ENCODE data around the gene GLIPR1. TPM values are rescaled to one million over a fixed set of nuclear protein-coding genes. Genes with fewer than 3 reads are reported as not detected.
A peak's percentile ranks its signal among the peaks of the same experiment; 100 is the strongest.
"Not testable (repeated sequence)": the region's sequence is repeated elsewhere in the genome, so short reads cannot be mapped to it uniquely, and the experiment has no call there.

Gene GLIPR1
- total and polyA plus RNA-seq, 2 donors (not counting 3 experiments of a cell fraction or from before 2014, with no cell fraction given), result 98.8 to 108 TPM

- H2AFZ ChIP-seq (ENCODE audit: low read depth, low read length), result peak within 1 kb of the TSS; percentile 79
- H3K4me2 ChIP-seq (ENCODE audit: insufficient read depth, low read length), result peak within 1 kb of the TSS; percentile 94
- H3K79me2 ChIP-seq (ENCODE audit: control insufficient read depth, insufficient read depth, low read length), result peaks cover 42% of the 10 kb centered on the region
- peaks cover 0 to 3% of the 10 kb centered on the region in 2 experiments for H3K36me3 ChIP-seq (ENCODE audit: control insufficient read depth in 2 of 2, extremely low read depth in 1 of 2, insufficient read depth in 2 of 2, low read length in 2 of 2)
- H3K9ac ChIP-seq (replicated peaks; ENCODE audit: extremely low read depth, insufficient read depth, low read length), result peak within 1 kb of the TSS; percentile 98
- no peaks in the 10 kb centered on the region for H3K9me1 ChIP-seq (replicated peaks; ENCODE audit: control insufficient read depth, extremely low read depth, insufficient read depth, low read length)
- intact Hi-C loops (cut with micrococcal nuclease), result loop anchor here (1.0 to 5.0 kb wide), 6 partner anchors 23 to 1048 kb away; partner anchors contain the start of genes BBS10, GLIPR1L2, OSBPL8 and PHLDA1
- no TSS peak for BruUV-seq (replicated peaks)
- no peaks in the 10 kb centered on the region for H3K9me3 ChIP-seq (replicated peaks; ENCODE audit: control insufficient read depth, insufficient read depth, low read length)
- ChIA-PET POLR2A (interaction anchor here (1.0 kb wide), 1 partner anchor 520 kb away, joined by 3 read pairs; the partner anchor contains the start of gene PHLDA1), CTCF (interaction anchor here (0.8 to 2.6 kb wide), 8 partner anchors 14 to 1075 kb away, joined by 3 to 7 read pairs (median 4); partner anchors contain the start of gene GLIPR1L2)
- H3K27me3 ChIP-seq (ENCODE audit: control insufficient read depth in 2 of 2, insufficient read depth in 2 of 2, low read length in 2 of 2), result no peaks in the 10 kb centered on the region
- FAIRE-seq (peak; percentile 93), DNase-seq (ENCODE audit: low read depth, low spot score) (peak; percentile 99)
- peak within 1 kb of the TSS; percentile 91 to 98 (median 93) for H3K4me3 ChIP-seq (replicated peaks in 1 of 3; ENCODE audit: insufficient read depth in 1 of 3, low read depth in 1 of 3, low read length in 3 of 3)
- peaks cover 12% of the 10 kb centered on the region for H3K4me1 ChIP-seq (ENCODE audit: control insufficient read depth, extremely low read depth, insufficient read depth, low read length)
- dilution Hi-C loops (cut with MboI; ENCODE audit: extremely low pct_ligation_motif_present, low sequenced_read_pairs), result loop anchor here (25.0 kb wide), 1 partner anchor 526 kb away; the partner anchor contains the start of gene PHLDA1
- TF ChIP-seq POLR2A (IDR thresholded peaks at IDR 0.05; ENCODE audit: low read depth, low read length) (peak; percentile 66), POLR2AphosphoS5 (IDR thresholded peaks at IDR 0.05; ENCODE audit: insufficient read depth, low read depth, low read length) (peak; percentile 69), MAX (IDR thresholded peaks at IDR 0.05; ENCODE audit: insufficient read depth, insufficient read length) (peak; percentile 5), MYC (IDR thresholded peaks at IDR 0.05; ENCODE audit: low read depth, low read length) (no peak)
- H3K27ac ChIP-seq (ENCODE audit: insufficient read depth, low read depth, low read length), result peak within 1 kb of the TSS; percentile 91
- H4K20me1 ChIP-seq (replicated peaks; ENCODE audit: control insufficient read depth, extremely low read depth, insufficient read depth, low read length), result no peaks in the 10 kb centered on the region
Measured at GRCh38 chr12:75511116-75512048, 30.8 kb downstream of the GLIPR1 start, which contains the start of gene KRR1. Gene KRR1 (minus strand): TSS chr12:75511609. CDS start chr12:75511597, 12 bp downstream.

GRCh38 chr12:75521224-75521623 lies 40.7 kb downstream of the GLIPR1 start:
- H2AFZ ChIP-seq (ENCODE audit: low read depth, low read length); FAIRE-seq; H3K4me2 ChIP-seq (ENCODE audit: insufficient read depth, low read length); H4K20me1 ChIP-seq (replicated peaks; ENCODE audit: control insufficient read depth, extremely low read depth, insufficient read depth, low read length); H3K9ac ChIP-seq (replicated peaks; ENCODE audit: extremely low read depth, insufficient read depth, low read length); H3K4me3 ChIP-seq (replicated peaks in 1 of 3; ENCODE audit: insufficient read depth in 1 of 3, low read depth in 1 of 3, low read length in 3 of 3); H3K9me1 ChIP-seq (replicated peaks; ENCODE audit: control insufficient read depth, extremely low read depth, insufficient read depth, low read length); BruUV-seq (replicated peaks); POLR2A ChIA-PET; H3K27me3 ChIP-seq (ENCODE audit: control insufficient read depth in 2 of 2, insufficient read depth in 2 of 2, low read length in 2 of 2); CTCF ChIA-PET; H3K79me2 ChIP-seq (ENCODE audit: control insufficient read depth, insufficient read depth, low read length); H3K4me1 ChIP-seq (ENCODE audit: control insufficient read depth, extremely low read depth, insufficient read depth, low read length); H3K9me3 ChIP-seq (replicated peaks; ENCODE audit: control insufficient read depth, insufficient read depth, low read length); H3K27ac ChIP-seq (ENCODE audit: insufficient read depth, low read depth, low read length); DNase-seq (ENCODE audit: low read depth, low spot score); H3K36me3 ChIP-seq (ENCODE audit: control insufficient read depth in 2 of 2, extremely low read depth in 1 of 2, insufficient read depth in 2 of 2, low read length in 2 of 2): not testable (repeated sequence)
- dilution Hi-C loops (cut with MboI; ENCODE audit: extremely low pct_ligation_motif_present, low sequenced_read_pairs), result loop anchor here (25.0 kb wide), 1 partner anchor 516 kb away; the partner anchor contains the start of gene PHLDA1
- intact Hi-C loops (cut with micrococcal nuclease), result loop anchor here (10.0 kb wide), 2 partner anchors 324 to 634 kb away; no protein-coding TSS in a partner anchor

- H3K4me2 ChIP-seq (ENCODE audit: insufficient read depth, low read length); H3K27ac ChIP-seq (ENCODE audit: insufficient read depth, low read depth, low read length); H3K79me2 ChIP-seq (ENCODE audit: control insufficient read depth, insufficient read depth, low read length); BruUV-seq (replicated peaks); DNase-seq (ENCODE audit: low read depth, low spot score); CTCF ChIA-PET; H3K9me1 ChIP-seq (replicated peaks; ENCODE audit: control insufficient read depth, extremely low read depth, insufficient read depth, low read length); H3K27me3 ChIP-seq (ENCODE audit: control insufficient read depth in 2 of 2, insufficient read depth in 2 of 2, low read length in 2 of 2); H3K9ac ChIP-seq (replicated peaks; ENCODE audit: extremely low read depth, insufficient read depth, low read length); POLR2A ChIA-PET; H3K36me3 ChIP-seq (ENCODE audit: control insufficient read depth in 2 of 2, extremely low read depth in 1 of 2, insufficient read depth in 2 of 2, low read length in 2 of 2); H2AFZ ChIP-seq (ENCODE audit: low read depth, low read length); H3K4me3 ChIP-seq (replicated peaks in 1 of 3; ENCODE audit: insufficient read depth in 1 of 3, low read depth in 1 of 3, low read length in 3 of 3); FAIRE-seq; H4K20me1 ChIP-seq (replicated peaks; ENCODE audit: control insufficient read depth, extremely low read depth, insufficient read depth, low read length); H3K9me3 ChIP-seq (replicated peaks; ENCODE audit: control insufficient read depth, insufficient read depth, low read length); H3K4me1 ChIP-seq (ENCODE audit: control insufficient read depth, extremely low read depth, insufficient read depth, low read length): not testable (repeated sequence)
- dilution Hi-C loops (cut with MboI; ENCODE audit: extremely low pct_ligation_motif_present, low sequenced_read_pairs) (loop anchor here (25.0 kb wide), 1 partner anchor 515 kb away; the partner anchor contains the start of gene PHLDA1), intact Hi-C loops (cut with micrococcal nuclease) (loop anchor here (10.0 kb wide), 2 partner anchors 323 to 633 kb away; no protein-coding TSS in a partner anchor)
Measured at GRCh38 chr12:75522124-75522523, 41.6 kb downstream of the GLIPR1 start.
